ENCODE data around the gene WEE1.

Gene WEE1

DNA sequence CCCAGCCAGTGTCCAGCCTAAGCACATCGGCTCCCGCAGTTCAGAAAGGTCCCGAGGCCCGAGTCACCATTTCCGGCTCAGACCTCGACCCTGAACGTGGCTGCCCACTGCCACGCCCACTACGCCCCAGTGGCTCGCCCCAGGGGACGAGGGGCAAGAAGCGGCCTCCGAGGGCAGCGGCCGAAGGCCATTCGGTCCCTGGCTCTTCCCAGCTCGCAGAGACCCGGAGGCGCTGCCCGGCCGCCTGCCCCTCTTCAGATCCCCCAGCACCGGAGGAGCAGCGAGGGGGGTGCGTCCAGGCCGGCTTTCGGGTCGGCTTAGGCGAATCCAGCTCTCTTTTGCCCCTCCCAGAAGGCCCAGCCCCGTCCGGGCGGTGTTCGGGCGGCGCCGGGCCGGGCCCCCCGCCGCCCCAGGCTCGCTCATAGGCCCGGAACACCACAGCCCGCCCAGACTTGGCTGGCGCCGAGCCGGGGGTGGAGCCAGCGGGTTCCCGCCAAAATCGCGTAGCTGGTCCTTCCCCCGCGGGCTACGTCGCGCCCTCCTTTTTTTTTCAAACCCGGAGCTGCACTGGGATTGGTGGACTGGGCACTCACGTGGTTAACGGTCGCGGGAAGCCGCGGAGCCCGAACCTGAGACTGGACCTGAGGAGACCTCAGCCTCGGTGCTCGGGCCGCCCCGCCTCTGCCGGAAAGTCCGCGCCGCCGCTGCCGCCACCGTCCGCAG is at the start of gene WEE1:
TSS of gene WEE1 (plus strand) at position 619 of the 723 bp plus-strand sequence. CDS start 264 bp downstream, outside the sequence.
- Histone ChIP-seq H3K36me3 (replicated peaks) (peaks cover 35% of the 10 kb centered on the region), H3K4me1 (peaks cover 60% of the 10 kb centered on the region), H3K4me3 (peak within 1 kb of the TSS; percentile 79), H3K27me3 (ENCODE audit: low read depth) (no peaks in the 10 kb centered on the region), H3K9me3 (no peaks in the 10 kb centered on the region)
- in situ Hi-C loops (cut with MboI; ENCODE audit: low sequenced_read_pairs), result no loop called here
- peak; percentile 96 to 99 for DNase-seq (ENCODE audit: low spot score in 2 of 2)

DNA sequence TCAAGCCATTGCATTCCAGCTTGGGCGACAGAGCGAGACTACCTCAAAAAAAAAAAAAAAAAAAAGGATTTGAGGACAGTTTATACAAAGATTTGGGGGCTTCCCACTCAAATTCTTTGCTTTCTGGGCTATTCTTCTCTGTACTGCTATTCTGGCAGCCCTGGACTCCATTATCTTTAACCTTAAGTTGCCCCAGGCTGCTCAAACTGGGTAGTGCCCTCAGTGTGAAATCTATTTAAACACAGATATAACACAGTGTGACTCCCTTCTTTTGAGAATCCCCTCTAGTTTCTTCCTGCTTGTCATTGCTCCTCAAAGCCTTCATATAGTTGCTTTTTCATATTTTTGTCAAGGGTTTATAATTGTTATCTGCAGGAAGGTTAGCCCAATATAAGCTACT is 49.5 kb upstream of the WEE1 start:
- Histone ChIP-seq H3K36me3 (replicated peaks) (no peaks in the 10 kb centered on the region), H3K4me3 (no peak overlapping the region), H3K4me1 (peaks cover 44% of the 10 kb centered on the region), H3K27me3 (ENCODE audit: low read depth) (no peaks in the 10 kb centered on the region), H3K9me3 (no peaks in the 10 kb centered on the region)
- no peak for DNase-seq (ENCODE audit: low spot score in 2 of 2)
- in situ Hi-C loops (cut with MboI; ENCODE audit: low sequenced_read_pairs), result no loop called here

DNA sequence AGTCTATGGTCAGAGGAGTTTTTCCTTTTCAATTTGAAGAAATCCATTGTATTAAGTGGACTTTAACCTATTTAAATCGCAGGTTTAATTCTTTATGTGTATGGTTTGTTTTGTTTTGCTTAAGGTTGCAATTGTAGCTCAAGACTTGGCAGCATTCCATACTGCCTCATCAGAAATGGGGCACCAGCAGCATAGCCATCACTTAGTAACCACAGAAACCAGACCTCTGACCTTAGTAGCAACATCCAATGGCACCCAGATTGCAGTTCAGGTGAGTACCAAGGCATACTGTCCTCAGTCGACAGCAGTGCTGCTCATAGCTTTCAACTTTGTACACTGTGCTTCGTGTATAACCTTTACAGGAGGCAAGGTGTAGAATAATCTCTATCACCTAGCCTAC is 48.4 kb upstream of the WEE1 start:
- Histone ChIP-seq H3K4me1 (peaks cover 48% of the 10 kb centered on the region), H3K9me3 (no peaks in the 10 kb centered on the region), H3K27me3 (ENCODE audit: low read depth) (no peaks in the 10 kb centered on the region), H3K36me3 (replicated peaks) (no peaks in the 10 kb centered on the region), H3K4me3 (no peak overlapping the region)
- no peak for DNase-seq (ENCODE audit: low spot score in 2 of 2)
- in situ Hi-C loops (cut with MboI; ENCODE audit: low sequenced_read_pairs), result no loop called here

DNA sequence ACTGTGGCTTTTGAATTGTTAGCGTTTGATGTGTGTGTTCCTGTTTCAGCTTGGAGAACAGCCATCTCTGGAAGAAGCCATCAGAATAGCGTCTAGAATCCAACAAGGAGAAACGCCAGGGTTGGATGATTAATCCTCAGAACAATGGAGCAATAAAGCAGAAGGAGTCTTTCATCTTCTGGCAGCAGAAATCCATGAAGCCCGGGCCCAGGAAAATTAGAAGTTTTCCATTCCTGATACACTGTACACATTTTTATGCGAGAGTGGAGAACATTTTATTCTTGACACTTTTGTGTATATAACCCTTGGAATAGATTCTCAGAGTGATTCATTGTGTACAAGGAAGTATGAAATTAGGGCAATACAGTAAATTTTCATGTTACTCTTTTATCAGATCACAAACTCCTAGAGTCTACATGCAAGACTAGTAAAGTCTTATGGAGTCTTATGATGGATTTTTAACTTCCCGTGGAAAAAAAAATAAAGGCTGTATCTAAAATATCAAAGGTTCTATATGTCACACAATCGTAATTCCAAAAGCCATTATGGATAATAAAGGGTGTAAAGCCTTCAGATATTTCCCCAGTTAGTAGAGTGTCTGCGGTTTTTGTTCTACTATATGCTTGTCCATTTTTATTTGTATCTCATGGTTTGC is 45.9 kb upstream of the WEE1 start:
- in situ Hi-C loops (cut with MboI; ENCODE audit: low sequenced_read_pairs), result no loop called here

DNA sequence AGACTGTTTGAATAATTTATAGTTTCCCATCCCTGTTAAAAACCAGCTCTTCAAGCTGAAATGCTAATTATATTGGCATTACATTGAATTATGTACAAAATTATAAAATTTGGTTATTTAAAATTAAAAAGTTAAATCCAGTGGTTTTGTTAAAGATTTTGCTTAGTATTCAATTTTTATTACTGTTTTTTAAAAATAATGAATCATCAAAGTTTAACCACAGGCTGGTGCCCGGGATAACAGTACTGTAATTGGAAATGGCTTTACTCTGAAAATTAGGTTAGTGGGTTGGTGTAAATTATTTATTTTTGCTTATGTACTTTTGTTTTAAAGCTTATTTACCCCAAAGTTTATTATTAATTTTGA is 45.4 kb upstream of the WEE1 start:
- Histone ChIP-seq H3K4me1 (peaks cover 62% of the 10 kb centered on the region), H3K4me3 (no peak overlapping the region), H3K27me3 (ENCODE audit: low read depth) (no peaks in the 10 kb centered on the region), H3K36me3 (replicated peaks) (no peaks in the 10 kb centered on the region), H3K9me3 (no peaks in the 10 kb centered on the region)
- no peak for DNase-seq (ENCODE audit: low spot score in 2 of 2)
- in situ Hi-C loops (cut with MboI; ENCODE audit: low sequenced_read_pairs), result no loop called here

More for the DNA sequence above, 45.9 kb upstream of the WEE1 start:
- H3K27me3 ChIP-seq (ENCODE audit: low read depth), result no peaks in the 10 kb centered on the region
- no peaks in the 10 kb centered on the region for H3K36me3 ChIP-seq (replicated peaks)
- H3K4me1 ChIP-seq, result peaks cover 57% of the 10 kb centered on the region
- H3K4me3 ChIP-seq, result no peak overlapping the region
- DNase-seq (ENCODE audit: low spot score in 2 of 2), result peak; percentile 51 to 75
- no peaks in the 10 kb centered on the region for H3K9me3 ChIP-seq

DNA sequence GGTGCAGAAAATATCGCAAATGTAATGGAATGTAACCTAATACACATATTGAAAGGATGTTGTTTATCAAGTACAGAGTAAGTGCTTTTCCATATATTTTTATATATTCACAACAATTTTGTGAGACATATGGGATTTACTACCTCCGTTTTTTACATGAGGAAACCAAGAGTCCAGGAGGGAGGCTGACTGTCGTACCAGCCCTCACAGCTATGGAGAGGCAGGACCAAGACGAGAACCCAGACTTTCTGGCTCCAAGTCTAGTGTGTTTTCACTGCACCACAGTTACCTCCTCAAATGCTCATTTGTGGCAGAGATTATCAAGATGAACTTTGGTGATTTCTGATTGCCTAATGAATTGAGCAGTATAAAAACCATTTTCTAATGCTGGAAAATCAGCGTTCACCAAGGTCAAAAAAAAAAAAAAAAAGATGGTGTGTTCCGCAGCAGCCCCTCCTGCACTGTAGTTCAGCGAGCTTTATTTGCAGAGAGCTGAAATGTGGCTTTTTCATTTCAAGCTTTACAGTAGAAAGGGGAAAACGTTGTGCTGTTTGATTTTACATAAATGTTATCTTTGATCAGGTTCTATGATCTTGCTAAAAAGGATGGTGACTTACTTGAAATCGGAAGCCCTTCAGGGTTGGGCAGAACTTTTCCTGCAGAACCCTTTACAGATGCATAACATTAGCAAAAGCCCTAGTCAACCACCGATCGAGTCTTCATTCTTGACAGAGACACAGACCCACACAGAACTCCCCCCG is 44.7 kb upstream of the WEE1 start:
- Histone ChIP-seq H3K9me3 (no peaks in the 10 kb centered on the region), H3K4me3 (no peak overlapping the region), H3K36me3 (replicated peaks) (no peaks in the 10 kb centered on the region), H3K27me3 (ENCODE audit: low read depth) (no peaks in the 10 kb centered on the region), H3K4me1 (peaks cover 67% of the 10 kb centered on the region)
- no peak for DNase-seq (ENCODE audit: low spot score in 2 of 2)
- in situ Hi-C loops (cut with MboI; ENCODE audit: low sequenced_read_pairs), result no loop called here

DNA sequence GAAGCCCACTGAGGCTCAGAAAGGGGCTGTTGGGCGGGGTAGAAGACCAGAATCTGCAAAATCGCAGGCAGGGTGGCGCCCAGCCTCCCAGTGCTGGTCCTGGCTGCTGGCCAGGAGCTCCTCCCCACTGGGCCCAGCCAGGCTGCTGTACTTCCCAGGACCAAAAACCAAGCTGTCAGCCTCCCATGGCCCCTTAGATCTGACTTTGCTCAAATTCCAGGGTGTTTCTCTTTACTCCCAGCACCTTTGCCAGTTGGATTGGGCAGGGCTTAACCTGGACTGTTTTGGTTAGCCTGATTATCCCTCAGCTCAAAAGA is 44.2 kb upstream of the WEE1 start:
- H3K9me3 ChIP-seq, result no peaks in the 10 kb centered on the region
- H3K27me3 ChIP-seq (ENCODE audit: low read depth), result no peaks in the 10 kb centered on the region
- peaks cover 70% of the 10 kb centered on the region for H3K4me1 ChIP-seq
- peak in 1 of 2 experiments; percentile 63 for DNase-seq (ENCODE audit: low spot score in 2 of 2)
- H3K4me3 ChIP-seq, result no peak overlapping the region
- in situ Hi-C loops (cut with MboI; ENCODE audit: low sequenced_read_pairs), result no loop called here
- H3K36me3 ChIP-seq (replicated peaks), result no peaks in the 10 kb centered on the region

DNA sequence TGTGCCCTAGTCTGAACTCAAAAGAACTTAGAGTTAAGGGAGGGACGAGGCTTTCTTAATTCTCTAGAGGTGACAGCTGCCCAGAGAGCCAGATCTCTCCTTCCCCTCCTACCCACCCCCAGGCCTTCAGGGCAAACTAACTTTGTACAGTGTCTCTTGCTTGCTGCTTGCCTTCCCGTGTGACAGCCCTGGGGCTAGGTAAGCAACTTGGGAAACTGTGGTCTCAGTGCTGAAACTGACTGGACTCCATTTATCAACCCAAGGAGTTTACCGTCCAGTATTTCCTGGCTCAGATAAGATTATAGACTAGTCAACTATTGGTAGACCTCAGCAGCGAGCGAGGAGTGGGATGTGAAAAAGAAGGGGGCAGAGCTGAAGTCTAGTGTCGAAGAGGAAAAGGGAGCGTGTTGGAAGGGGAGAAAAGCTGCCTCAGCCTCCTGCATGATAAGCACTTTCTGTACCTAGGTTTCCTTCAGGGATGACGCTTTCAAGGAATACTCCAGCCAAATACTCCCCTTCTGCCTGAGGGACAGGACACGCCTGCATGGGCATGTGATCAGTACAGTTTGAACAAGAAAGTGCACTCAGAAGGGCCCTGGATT is 43.3 kb upstream of the WEE1 start:
- H3K27me3 ChIP-seq (ENCODE audit: low read depth), result no peaks in the 10 kb centered on the region
- H3K36me3 ChIP-seq (replicated peaks), result no peaks in the 10 kb centered on the region
- H3K4me1 ChIP-seq, result peaks cover 70% of the 10 kb centered on the region
- DNase-seq (ENCODE audit: low spot score in 2 of 2), result peak in 1 of 2 experiments; percentile 62
- no peaks in the 10 kb centered on the region for H3K9me3 ChIP-seq
- in situ Hi-C loops (cut with MboI; ENCODE audit: low sequenced_read_pairs), result no loop called here
- H3K4me3 ChIP-seq, result no peak overlapping the region

DNA sequence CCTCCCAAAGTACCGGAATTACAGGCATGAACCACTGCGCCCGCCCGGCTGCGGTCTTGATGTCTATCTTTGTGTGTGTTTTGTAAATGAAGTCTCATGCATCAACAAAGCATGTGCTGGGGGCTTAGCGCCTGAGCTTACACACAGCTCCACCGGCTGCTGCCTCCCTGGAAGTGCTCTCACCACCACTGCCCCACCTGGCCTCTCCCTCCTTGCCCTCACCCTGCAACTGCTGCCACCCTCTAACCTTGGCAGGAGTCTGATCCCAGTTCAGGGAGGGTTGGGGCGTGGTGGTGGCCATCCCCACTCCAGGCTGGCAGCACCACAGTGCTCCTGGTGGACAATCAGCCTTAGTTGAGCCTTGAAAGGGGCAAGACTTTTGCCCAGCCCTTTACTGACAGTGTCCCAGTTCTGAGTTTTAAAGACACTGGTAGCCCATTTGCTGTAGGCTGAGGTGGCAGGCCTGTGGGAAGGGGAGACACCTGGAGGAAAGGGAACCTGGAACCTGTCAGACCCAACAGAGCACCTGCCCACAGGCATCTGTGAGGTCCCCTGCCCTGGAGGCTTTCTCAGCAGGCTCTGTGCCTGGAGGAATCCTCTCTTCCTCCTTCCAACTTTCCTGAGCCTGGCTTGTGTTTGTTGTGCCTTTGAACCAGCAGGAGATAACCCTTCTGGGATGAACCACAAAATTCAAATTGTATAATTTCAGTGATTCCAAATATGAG is 42.4 kb upstream of the WEE1 start:
- no peaks in the 10 kb centered on the region for H3K36me3 ChIP-seq (replicated peaks)
- no peak overlapping the region for H3K4me3 ChIP-seq
- in situ Hi-C loops (cut with MboI; ENCODE audit: low sequenced_read_pairs), result no loop called here
- H3K9me3 ChIP-seq, result no peaks in the 10 kb centered on the region
- peaks cover 70% of the 10 kb centered on the region for H3K4me1 ChIP-seq
- no peaks in the 10 kb centered on the region for H3K27me3 ChIP-seq (ENCODE audit: low read depth)
- peak in 1 of 2 experiments; percentile 31 for DNase-seq (ENCODE audit: low spot score in 2 of 2)

DNA sequence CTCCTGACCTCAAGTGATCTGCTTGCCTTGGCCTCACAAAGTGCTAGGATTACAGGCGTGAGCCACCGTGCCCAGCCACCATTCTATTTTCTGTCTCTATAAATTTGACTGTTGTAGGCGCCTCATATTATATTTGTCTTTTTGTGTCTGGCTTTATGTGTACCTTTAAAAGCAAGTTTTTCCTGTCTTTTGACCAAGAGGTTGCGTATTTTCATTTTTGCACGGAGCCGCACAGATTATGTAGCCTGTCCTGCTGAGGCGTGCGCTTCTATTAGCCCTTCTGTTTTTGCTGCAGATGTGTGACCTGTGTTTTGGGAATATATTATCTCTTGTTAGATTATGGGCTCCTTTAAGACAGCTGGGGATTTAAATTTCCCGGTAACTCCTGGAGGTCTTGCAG is 40.4 kb upstream of the WEE1 start:
- Histone ChIP-seq H3K4me1 (peaks cover 56% of the 10 kb centered on the region), H3K9me3 (no peaks in the 10 kb centered on the region), H3K4me3 (no peak overlapping the region), H3K36me3 (replicated peaks) (no peaks in the 10 kb centered on the region), H3K27me3 (ENCODE audit: low read depth) (no peaks in the 10 kb centered on the region)
- DNase-seq (ENCODE audit: low spot score in 2 of 2), result no peak
- in situ Hi-C loops (cut with MboI; ENCODE audit: low sequenced_read_pairs), result no loop called here

DNA sequence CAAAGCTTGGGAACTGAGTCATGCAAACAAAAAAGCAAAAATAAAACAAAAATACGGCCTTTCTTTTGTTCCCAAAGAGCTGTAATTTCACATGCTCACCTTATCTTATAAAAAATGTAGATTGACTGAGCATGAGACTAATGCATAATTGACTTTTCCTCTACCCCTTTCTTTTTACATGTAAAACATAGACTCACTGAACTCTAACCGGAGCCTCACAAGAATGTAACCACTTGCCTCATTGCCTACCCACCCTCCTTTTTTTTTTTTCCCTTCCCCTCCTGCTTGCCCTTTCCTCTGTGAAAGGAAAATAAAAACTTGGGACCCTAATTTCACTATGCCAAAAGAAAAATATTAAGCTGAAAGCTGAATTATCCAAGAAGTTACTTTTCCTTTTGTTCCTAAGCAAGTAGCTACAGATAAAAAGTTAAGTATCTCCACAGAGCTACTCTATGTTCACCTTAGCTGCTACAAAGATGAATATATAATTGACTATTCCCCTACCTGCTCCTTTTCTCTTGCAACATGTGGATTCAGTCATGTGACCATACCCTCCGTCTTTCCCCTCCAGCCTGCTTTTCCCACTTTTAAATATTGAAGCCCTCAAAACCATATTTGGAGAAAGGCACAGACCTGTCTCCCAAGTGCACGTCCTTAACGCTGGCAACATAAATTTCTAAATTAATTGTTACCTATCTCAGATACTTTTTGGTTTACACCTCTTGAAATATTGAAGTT is 39.6 kb upstream of the WEE1 start:
- in situ Hi-C loops (cut with MboI; ENCODE audit: low sequenced_read_pairs), result no loop called here
- H3K9me3 ChIP-seq, result no peaks in the 10 kb centered on the region
- peak; percentile 55 to 98 for DNase-seq (ENCODE audit: low spot score in 2 of 2)

DNA sequence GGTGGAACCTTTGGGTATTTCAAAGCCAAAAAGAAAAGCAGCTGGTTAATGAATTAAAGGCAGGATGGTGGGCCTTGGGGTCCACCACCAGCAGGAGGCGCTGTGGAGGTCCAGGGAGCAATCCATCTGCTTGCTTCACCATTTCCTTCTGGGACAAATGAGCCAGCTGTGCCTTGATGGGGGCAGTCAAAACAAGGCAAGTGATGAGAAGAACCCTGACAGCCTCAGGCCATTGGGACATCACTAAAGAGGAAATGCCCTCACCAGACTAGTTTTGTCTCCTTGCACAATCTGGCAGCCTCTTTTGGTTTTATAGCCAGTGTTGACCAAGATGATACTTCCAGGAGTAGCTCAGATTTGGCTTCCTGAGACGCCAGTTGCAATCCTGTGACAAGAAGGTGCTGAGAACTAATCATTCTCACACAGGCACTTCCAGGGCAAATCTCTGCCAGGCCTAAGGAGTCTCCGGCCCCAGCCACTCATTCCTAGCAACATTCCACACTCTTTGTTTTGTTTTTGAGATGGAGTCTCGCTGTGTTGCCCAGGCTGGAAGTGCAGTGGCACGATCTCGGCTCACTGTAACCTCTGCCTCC is 38.2 kb upstream of the WEE1 start:
- H3K36me3 ChIP-seq (replicated peaks), result no peaks in the 10 kb centered on the region
- no peak overlapping the region for H3K4me3 ChIP-seq
- H3K27me3 ChIP-seq (ENCODE audit: low read depth), result no peaks in the 10 kb centered on the region
- H3K9me3 ChIP-seq, result no peaks in the 10 kb centered on the region
- peak; percentile 45 to 88 for DNase-seq (ENCODE audit: low spot score in 2 of 2)
- H3K4me1 ChIP-seq, result peaks cover 34% of the 10 kb centered on the region
- in situ Hi-C loops (cut with MboI; ENCODE audit: low sequenced_read_pairs), result no loop called here

More for the DNA sequence above, 39.6 kb upstream of the WEE1 start:
- no peaks in the 10 kb centered on the region for H3K36me3 ChIP-seq (replicated peaks)
- no peak overlapping the region for H3K4me3 ChIP-seq
- H3K27me3 ChIP-seq (ENCODE audit: low read depth), result no peaks in the 10 kb centered on the region
- peaks cover 48% of the 10 kb centered on the region for H3K4me1 ChIP-seq

Measured in HAP-1 (cell line).